A375 (cell line): Measurements from ENCODE around the gene DRC1. TPM values are rescaled to one million over a fixed set of nuclear protein-coding genes. Genes with fewer than 3 reads are reported as not detected.

Experiments used
- total RNA-seq: library from RNA; depleted of rRNA; stranded (reverse); fragments of >200 nt; shearing (Covaris generic); gene quantifications from 2 replicates; pipeline ENCODE4 v1.2.3, GENCODE V29; 2014; rRNA removed

The DRC1 gene
- total RNA-seq = not detected in 2 replicates

DNA sequence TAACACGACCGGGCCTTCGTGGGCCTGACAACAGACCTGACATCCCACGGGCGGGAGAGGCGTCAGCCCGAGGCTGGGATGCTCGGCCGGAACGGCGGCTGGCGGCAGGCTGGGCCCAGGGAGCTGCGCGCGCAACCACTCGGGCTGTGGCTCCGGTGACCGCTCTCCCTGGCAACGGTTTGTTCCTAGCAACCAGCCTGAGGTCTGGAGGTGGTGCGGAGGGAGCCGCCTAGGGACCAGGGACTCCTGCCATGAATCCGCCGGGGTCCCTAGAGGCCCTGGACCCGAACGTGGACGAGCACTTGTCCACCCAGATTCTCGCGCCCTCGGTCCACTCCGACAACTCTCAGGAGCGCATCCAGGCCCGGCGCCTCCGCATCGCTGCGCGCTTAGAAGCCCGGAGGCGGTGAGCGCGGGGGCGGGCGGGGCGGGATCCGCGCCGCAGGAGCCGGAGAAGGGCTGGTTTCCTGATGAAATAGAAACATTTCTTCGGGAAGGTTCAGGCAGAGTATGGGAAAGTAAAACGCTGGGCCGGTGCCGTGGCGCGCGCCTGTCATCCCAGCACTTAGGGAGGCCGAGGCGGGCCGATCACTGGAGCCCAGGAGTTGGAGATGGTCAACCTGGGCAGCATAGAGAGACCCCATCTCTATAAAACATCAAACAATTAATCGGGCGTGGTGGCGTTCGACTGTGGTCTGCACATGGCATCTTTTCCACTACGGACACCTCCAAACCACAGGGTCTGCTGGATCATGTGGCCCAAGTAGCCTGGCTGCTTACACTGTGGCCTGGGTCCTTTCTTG lies at the start of gene DRC1:
Gene DRC1 (plus strand): TSS at position 182 of the 803 bp plus-strand sequence. CDS start 70 bp downstream, at position 252.

DNA sequence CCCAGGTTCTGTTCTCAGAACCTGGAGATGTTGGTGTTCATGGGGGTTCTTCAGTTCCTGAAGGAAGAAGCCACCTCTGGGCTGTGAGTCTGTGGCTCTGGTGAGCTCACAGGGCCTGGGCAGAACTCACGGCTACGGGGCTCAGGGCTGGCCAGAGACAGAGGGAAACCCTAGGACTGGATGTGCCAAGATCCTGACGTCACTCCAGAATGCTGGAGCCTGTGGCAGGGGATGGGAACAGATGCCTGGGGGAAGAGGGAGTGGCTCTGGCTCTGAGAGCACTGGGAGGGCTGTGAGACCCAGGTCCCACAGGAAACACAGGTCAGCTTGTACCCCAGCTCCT lies 76.2 kb downstream of the DRC1 start, which contains the start of gene OTOF:
Gene OTOF (minus strand): TSS at position 214 of the 343 bp plus-strand sequence.

Other genes starting within 250 kb of the DRC1 start
- 2.4 and 3.5 TPM in 2 replicates for gene GAREM2, start 228.8 kb upstream of the DRC1 start, total RNA-seq
- 113 and 127 TPM in 2 replicates for gene HADHA, start 157.3 kb upstream of the DRC1 start, total RNA-seq
- gene HADHB, start 157.0 kb upstream of the DRC1 start, total RNA-seq = 60.5 and 60.7 TPM in 2 replicates
- gene SELENOI, start 55.8 kb upstream of the DRC1 start, total RNA-seq = 23.8 and 30.5 TPM in 2 replicates
- 2.1 TPM in 1 of 2 replicates, not detected in the other for gene ADGRF3, start 55.1 kb upstream of the DRC1 start, total RNA-seq
- gene OTOF, start 76.2 kb downstream of the DRC1 start, total RNA-seq = not detected in 2 replicates
- gene CIB4, start 239.4 kb downstream of the DRC1 start, total RNA-seq = not detected in 2 replicates